Measurements from ENCODE around the gene CD82. TPM values are rescaled to one million over a fixed set of nuclear protein-coding genes. Genes with fewer than 3 reads are reported as not detected.

Gene CD82
- total RNA-seq, 1 donor: 23.2 TPM

- Histone ChIP-seq H3K9me3 (ENCODE audit: low read depth, low read length) (no peaks in the 10 kb centered on the region), H3K79me2 (ENCODE audit: insufficient read depth, low read length) (no peaks in the 10 kb centered on the region), H3K36me3 (ENCODE audit: insufficient read depth, low read length) (peaks cover 9% of the 10 kb centered on the region), H3K4me1 (ENCODE audit: insufficient read depth, low read length) (peaks cover 30% of the 10 kb centered on the region), H3K27ac (ENCODE audit: low read depth, low read length) (no peak overlapping the region), H3K4me3 (ENCODE audit: insufficient read depth, low read length) (no peak overlapping the region), H4K20me1 (ENCODE audit: insufficient read depth, low read length) (no peaks in the 10 kb centered on the region), H3K27me3 (ENCODE audit: insufficient read depth, low read length) (no peaks in the 10 kb centered on the region), H2AFZ (ENCODE audit: low read length) (no peak overlapping the region), H3K4me2 (ENCODE audit: insufficient read depth, low read length) (no peak overlapping the region)
- TF ChIP-seq CTCF (IDR thresholded peaks at IDR 0.05; ENCODE audit: extremely low read depth, low read depth, low read length): no peak
- DNase-seq (ENCODE audit: insufficient read length, low spot score, missing footprints): peak; percentile 79
These were observed 35.4 kb downstream of the CD82 start for GRCh38 chr11:44600839-44601383.

GRCh38 chr11:44601471-44602370, 36.3 kb downstream of the CD82 start:
- no peaks in the 10 kb centered on the region for H4K20me1 ChIP-seq (ENCODE audit: insufficient read depth, low read length)
- H3K36me3 ChIP-seq (ENCODE audit: insufficient read depth, low read length): peaks cover 15% of the 10 kb centered on the region
- no peak overlapping the region for H3K4me3 ChIP-seq (ENCODE audit: insufficient read depth, low read length)
- no peaks in the 10 kb centered on the region for H3K27me3 ChIP-seq (ENCODE audit: insufficient read depth, low read length)
- TF ChIP-seq CTCF (IDR thresholded peaks at IDR 0.05; ENCODE audit: extremely low read depth, low read depth, low read length): no peak
- peak; percentile 67 for DNase-seq (ENCODE audit: insufficient read length, low spot score, missing footprints)
- H2AFZ ChIP-seq (ENCODE audit: low read length): no peak overlapping the region
- H3K9me3 ChIP-seq (ENCODE audit: low read depth, low read length): no peaks in the 10 kb centered on the region
- no peaks in the 10 kb centered on the region for H3K79me2 ChIP-seq (ENCODE audit: insufficient read depth, low read length)
- no peak overlapping the region for H3K27ac ChIP-seq (ENCODE audit: low read depth, low read length)
- H3K4me1 ChIP-seq (ENCODE audit: insufficient read depth, low read length): peaks cover 27% of the 10 kb centered on the region
- H3K4me2 ChIP-seq (ENCODE audit: insufficient read depth, low read length): no peak overlapping the region

DNA sequence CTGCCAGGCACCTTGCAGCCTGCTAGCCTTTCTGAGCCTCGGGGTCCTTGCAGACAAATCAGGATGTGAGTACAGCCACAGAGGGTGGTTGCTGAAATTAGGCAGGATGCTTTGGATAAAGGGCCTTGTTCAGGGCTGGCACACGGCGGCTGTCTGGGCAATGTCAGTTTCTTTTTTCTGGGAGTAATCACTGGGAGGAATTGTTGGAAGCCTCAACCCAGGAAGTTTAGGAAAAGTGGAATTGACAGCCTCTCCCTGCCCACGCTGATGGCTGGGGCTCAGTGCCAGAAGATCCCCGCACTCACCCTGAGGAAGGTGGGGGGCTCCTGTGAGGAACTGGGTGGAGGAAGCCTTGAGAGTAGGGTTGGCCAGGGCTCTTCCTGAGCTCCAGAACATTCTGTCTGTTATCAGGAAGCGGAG, 37.4 kb downstream of the CD82 start:
- Histone ChIP-seq H3K79me2 (ENCODE audit: insufficient read depth, low read length) (no peaks in the 10 kb centered on the region), H3K27me3 (ENCODE audit: insufficient read depth, low read length) (no peaks in the 10 kb centered on the region), H3K36me3 (ENCODE audit: insufficient read depth, low read length) (peaks cover 17% of the 10 kb centered on the region), H3K4me3 (ENCODE audit: insufficient read depth, low read length) (no peak overlapping the region), H3K9me3 (ENCODE audit: low read depth, low read length) (no peaks in the 10 kb centered on the region), H3K27ac (ENCODE audit: low read depth, low read length) (no peak overlapping the region), H3K4me1 (ENCODE audit: insufficient read depth, low read length) (peaks cover 39% of the 10 kb centered on the region), H3K4me2 (ENCODE audit: insufficient read depth, low read length) (no peak overlapping the region), H4K20me1 (ENCODE audit: insufficient read depth, low read length) (no peaks in the 10 kb centered on the region), H2AFZ (ENCODE audit: low read length) (no peak overlapping the region)
- peak; percentile 36 for DNase-seq (ENCODE audit: insufficient read length, low spot score, missing footprints)
- TF ChIP-seq CTCF (IDR thresholded peaks at IDR 0.05; ENCODE audit: extremely low read depth, low read depth, low read length): no peak

GRCh38 chr11:44604171-44604581, 38.7 kb downstream of the CD82 start:
- H3K4me3 ChIP-seq (ENCODE audit: insufficient read depth, low read length): no peak overlapping the region
- H3K9me3 ChIP-seq (ENCODE audit: low read depth, low read length): no peaks in the 10 kb centered on the region
- no peaks in the 10 kb centered on the region for H3K79me2 ChIP-seq (ENCODE audit: insufficient read depth, low read length)
- H3K4me2 ChIP-seq (ENCODE audit: insufficient read depth, low read length): peak overlapping the region; percentile 0
- H3K36me3 ChIP-seq (ENCODE audit: insufficient read depth, low read length): peaks cover 17% of the 10 kb centered on the region
- peaks cover 52% of the 10 kb centered on the region for H3K4me1 ChIP-seq (ENCODE audit: insufficient read depth, low read length)
- no peaks in the 10 kb centered on the region for H3K27me3 ChIP-seq (ENCODE audit: insufficient read depth, low read length)
- H2AFZ ChIP-seq (ENCODE audit: low read length): no peak overlapping the region
- H3K27ac ChIP-seq (ENCODE audit: low read depth, low read length): no peak overlapping the region
- peak; percentile 93 for DNase-seq (ENCODE audit: insufficient read length, low spot score, missing footprints)
- H4K20me1 ChIP-seq (ENCODE audit: insufficient read depth, low read length): no peaks in the 10 kb centered on the region
- no peak for TF ChIP-seq CTCF (IDR thresholded peaks at IDR 0.05; ENCODE audit: extremely low read depth, low read depth, low read length)
